Adipocyte (in vitro differentiated cells): ENCODE measurements around the gene FAM111B.
"Not testable (repeated sequence)": the region's sequence is repeated elsewhere in the genome, so short reads cannot be mapped to it uniquely, and the experiment has no call there.

Experiments used
- DNase-seq: peaks from one replicate; pipeline ENCODE4 v3.0.0-alpha.2; 2015; ENCODE audit warnings: low read depth
- H3K27me3 ChIP-seq: replicated peaks from 2 replicates; pipeline ENCODE4 v1.7.0; 2013; ENCODE audit warnings: mild to moderate bottlenecking, low read length, moderate library complexity; ENCODE audit not compliant: control insufficient read depth, insufficient read depth
- H3K36me3 ChIP-seq: 2 replicates; pipeline ENCODE4 v1.7.0; 2013; ENCODE audit warnings: low read length, mild to moderate bottlenecking, moderate library complexity; ENCODE audit not compliant: control insufficient read depth, insufficient read depth, severe bottlenecking
- H3K4me1 ChIP-seq: 2 replicates; pipeline ENCODE4 v1.7.0; 2013; ENCODE audit warnings: mild to moderate bottlenecking, low read length, moderate library complexity; ENCODE audit not compliant: control insufficient read depth, insufficient read depth
- H3K4me3 ChIP-seq: 2 replicates; pipeline ENCODE4 v1.7.0; 2013; ENCODE audit warnings: mild to moderate bottlenecking, low read length, moderate library complexity
- H3K9ac ChIP-seq: 2 replicates; pipeline ENCODE4 v1.7.0; 2013; ENCODE audit warnings: mild to moderate bottlenecking, low read length, moderate library complexity
- H3K9me3 ChIP-seq: 2 replicates; pipeline ENCODE4 v1.7.0; 2013; ENCODE audit warnings: mild to moderate bottlenecking, low read length, moderate library complexity; ENCODE audit not compliant: control insufficient read depth

The FAM111B gene

GRCh38 chr11:59112494-59112893, 5.5 kb downstream of the FAM111B start:
- no peaks in the 10 kb centered on the region for H3K27me3 ChIP-seq
- H3K36me3 ChIP-seq = no peaks in the 10 kb centered on the region
- no peaks in the 10 kb centered on the region for H3K9me3 ChIP-seq
- H3K9ac ChIP-seq = no peak overlapping the region
- DNase-seq = no peak
- no peaks in the 10 kb centered on the region for H3K4me1 ChIP-seq
- no peak overlapping the region for H3K4me3 ChIP-seq

- no peak for DNase-seq
These were observed 7.3 kb downstream of the FAM111B start for GRCh38 chr11:59114344-59114743.

GRCh38 chr11:59115553-59115952, 8.5 kb downstream of the FAM111B start:
- no peaks in the 10 kb centered on the region for H3K36me3 ChIP-seq

More at GRCh38 chr11:59114344-59114743, 7.3 kb downstream of the FAM111B start:
- no peaks in the 10 kb centered on the region for H3K36me3 ChIP-seq
- H3K4me1 ChIP-seq = no peaks in the 10 kb centered on the region
- no peaks in the 10 kb centered on the region for H3K27me3 ChIP-seq
- no peak overlapping the region for H3K9ac ChIP-seq
- H3K9me3 ChIP-seq = peaks cover 16% of the 10 kb centered on the region
- no peak overlapping the region for H3K4me3 ChIP-seq

GRCh38 chr11:59117774-59118173, 10.7 kb downstream of the FAM111B start:
- Histone ChIP-seq H3K27me3 (no peaks in the 10 kb centered on the region), H3K36me3 (no peaks in the 10 kb centered on the region), H3K4me3 (no peak overlapping the region), H3K9ac (no peak overlapping the region), H3K9me3 (peaks cover 16% of the 10 kb centered on the region), H3K4me1 (no peaks in the 10 kb centered on the region)
- DNase-seq = no peak

More at GRCh38 chr11:59115553-59115952, 8.5 kb downstream of the FAM111B start:
- peaks cover 16% of the 10 kb centered on the region for H3K9me3 ChIP-seq
- H3K4me3 ChIP-seq = no peak overlapping the region
- no peaks in the 10 kb centered on the region for H3K27me3 ChIP-seq
- no peaks in the 10 kb centered on the region for H3K4me1 ChIP-seq
- DNase-seq = no peak
- no peak overlapping the region for H3K9ac ChIP-seq

- peaks cover 16% of the 10 kb centered on the region for H3K9me3 ChIP-seq
- no peak overlapping the region for H3K9ac ChIP-seq
- DNase-seq = no peak
- H3K27me3 ChIP-seq = no peaks in the 10 kb centered on the region
- no peaks in the 10 kb centered on the region for H3K36me3 ChIP-seq
- no peak overlapping the region for H3K4me3 ChIP-seq
- no peaks in the 10 kb centered on the region for H3K4me1 ChIP-seq
These were observed 12.8 kb downstream of the FAM111B start for GRCh38 chr11:59119826-59120225.

GRCh38 chr11:59135648-59136461, 28.8 kb downstream of the FAM111B start:
- Histone ChIP-seq H3K36me3 (peaks cover 11% of the 10 kb centered on the region), H3K27me3 (no peaks in the 10 kb centered on the region), H3K4me1 (no peaks in the 10 kb centered on the region), H3K9me3 (no peaks in the 10 kb centered on the region), H3K9ac (peak overlapping the region; percentile 53), H3K4me3 (peak overlapping the region; percentile 63)
- peak; percentile 89 for DNase-seq

GRCh38 chr11:59136551-59136950, 29.5 kb downstream of the FAM111B start:
- not testable (repeated sequence) for H3K27me3 ChIP-seq, H3K4me3 ChIP-seq, DNase-seq, H3K9me3 ChIP-seq, H3K4me1 ChIP-seq
- Histone ChIP-seq H3K9ac (peak overlapping the region; percentile 53), H3K36me3 (peaks cover 11% of the 10 kb centered on the region)

- H3K4me1 ChIP-seq = peaks cover 5% of the 10 kb centered on the region
- no peak for DNase-seq
- peaks cover 7% of the 10 kb centered on the region for H3K36me3 ChIP-seq
- H3K27me3 ChIP-seq = no peaks in the 10 kb centered on the region
- no peaks in the 10 kb centered on the region for H3K9me3 ChIP-seq
- H3K4me3 ChIP-seq = no peak overlapping the region
- H3K9ac ChIP-seq = no peak overlapping the region
These were observed 30.2 kb downstream of the FAM111B start for GRCh38 chr11:59137190-59137589.

GRCh38 chr11:59138643-59139042, 31.6 kb downstream of the FAM111B start:
- H3K9me3 ChIP-seq = no peaks in the 10 kb centered on the region
- H3K9ac ChIP-seq = no peak overlapping the region
- H3K4me3 ChIP-seq = no peak overlapping the region
- H3K27me3 ChIP-seq = no peaks in the 10 kb centered on the region
- no peak for DNase-seq
- peaks cover 2% of the 10 kb centered on the region for H3K36me3 ChIP-seq
- H3K4me1 ChIP-seq = peaks cover 9% of the 10 kb centered on the region

GRCh38 chr11:59141191-59141590, 34.2 kb downstream of the FAM111B start:
- H3K9me3 ChIP-seq = no peaks in the 10 kb centered on the region
- H3K27me3 ChIP-seq = no peaks in the 10 kb centered on the region
- H3K9ac ChIP-seq = no peak overlapping the region
- H3K4me3 ChIP-seq = no peak overlapping the region
- H3K4me1 ChIP-seq = peaks cover 33% of the 10 kb centered on the region
- H3K36me3 ChIP-seq = no peaks in the 10 kb centered on the region
- no peak for DNase-seq

- peak overlapping the region; percentile 90 for H3K4me3 ChIP-seq
- peak; percentile 57 for DNase-seq
- H3K36me3 ChIP-seq = no peaks in the 10 kb centered on the region
- H3K9ac ChIP-seq = peak overlapping the region; percentile 86
- H3K9me3 ChIP-seq = no peaks in the 10 kb centered on the region
- no peaks in the 10 kb centered on the region for H3K27me3 ChIP-seq
- H3K4me1 ChIP-seq = peaks cover 34% of the 10 kb centered on the region
These were observed 34.8 kb downstream of the FAM111B start for GRCh38 chr11:59141673-59142460.
